T-cell (primary cell): ENCODE data around the gene DRD1. TPM values are rescaled to one million over a fixed set of nuclear protein-coding genes. Genes with fewer than 3 reads are reported as not detected.

ENCODE experiments used
- ATAC-seq, 4 experiments: fragments of 200-7000 bp in 3 of 4; fragments of 150-1000 bp in 1 of 4; cut with Tn5 transposase; replicated peaks in 1 of 4; 1 replicate in 3 of 4; 2 replicates in 1 of 4; pipeline ENCODE4 v1.10.0; 2021; ENCODE audit warnings: moderate library complexity in 3 of 4, mild to moderate bottlenecking in 2 of 4, moderate number of reproducible peaks in 1 of 4
- CTCF ChIA-PET, 2 donors: fragments of 300-600 bp; sonication (Branson Sonifier 250); formaldehyde crosslinking; loops; one replicate each; lab custom pipeline; 2022; ENCODE audit warnings: antibody characterized with exemption in 2 of 2; lab: Charles Lee
- POLR2A ChIA-PET, 2 donors: fragments of 300-600 bp; sonication (Branson Sonifier 250); formaldehyde crosslinking; loops; one replicate each; lab custom pipeline; 2022; ENCODE audit warnings: antibody characterized with exemption in 2 of 2; lab: Charles Lee
- DNase-seq, 35 experiments: peaks; one replicate each; pipeline versions ENCODE4 v3.0.0 to v3.0.0-alpha.2; 2013 to 2023
- H3K27ac ChIP-seq: one replicate; pipeline ENCODE4 v1.5.1; 2013; ENCODE audit warnings: low read length
- H3K27me3 ChIP-seq, 2 experiments: replicated peaks in 1 of 2; 1 replicate in 1 of 2; 2 replicates in 1 of 2; pipeline versions ENCODE4 v1.6.1 to v1.7.0; 2013; ENCODE audit warnings: low read length in 1 of 2, mixed read lengths in 1 of 2; ENCODE audit not compliant: control insufficient read depth in 2 of 2, insufficient read depth in 2 of 2; ENCODE audit errors: extremely low read depth in 1 of 2
- H3K36me3 ChIP-seq, 2 donors: 1 replicate in 1 of 2; 2 replicates in 1 of 2; pipeline versions ENCODE4 v1.6.1 to v1.7.0; 2013; ENCODE audit warnings: low read length in 1 of 2; ENCODE audit not compliant: control insufficient read depth in 2 of 2, insufficient read depth in 1 of 2; ENCODE audit errors: extremely low read depth in 1 of 2
- H3K4me1 ChIP-seq, 2 experiments: 1 replicate in 1 of 2; 2 replicates in 1 of 2; pipeline versions ENCODE4 v1.6.1 to v1.7.0; 2013; ENCODE audit warnings: low read length in 2 of 2, mixed read lengths in 1 of 2; ENCODE audit not compliant: insufficient read depth in 2 of 2, control insufficient read depth in 1 of 2; ENCODE audit errors: extremely low read depth in 1 of 2
- H3K4me3 ChIP-seq, 2 donors: 1 replicate in 1 of 2; 2 replicates in 1 of 2; pipeline versions ENCODE4 v1.5.1 to v1.7.0; 2013; ENCODE audit warnings: mild to moderate bottlenecking in 2 of 2, low read length in 1 of 2, moderate library complexity in 1 of 2; ENCODE audit not compliant: control insufficient read depth in 1 of 2; ENCODE audit errors: extremely low read depth in 1 of 2
- H3K9me3 ChIP-seq: 2 replicates; pipeline ENCODE4 v1.7.0; 2013
- H3K27ac Mint-ChIP-seq, 2 donors: one replicate each; pipeline ENCODE4 v1.8.0; 2020 to 2021; ENCODE audit warnings: mild to moderate bottlenecking in 2 of 2, mixed read lengths in 2 of 2
- H3K27me3 Mint-ChIP-seq, 2 donors: one replicate each; pipeline ENCODE4 v1.8.0; 2021 to 2022; ENCODE audit warnings: mixed read lengths in 2 of 2
- H3K36me3 Mint-ChIP-seq: one replicate; pipeline ENCODE4 v1.8.0; 2021; ENCODE audit warnings: mixed read lengths
- H3K4me1 Mint-ChIP-seq, 3 donors: one replicate each; pipeline ENCODE4 v1.8.0; 2020 to 2022; ENCODE audit warnings: mixed read lengths in 3 of 3, mild to moderate bottlenecking in 1 of 3
- H3K4me3 Mint-ChIP-seq, 3 donors: one replicate each; pipeline ENCODE4 v1.8.0; 2020 to 2022; ENCODE audit warnings: mild to moderate bottlenecking in 3 of 3, mixed read lengths in 3 of 3, moderate library complexity in 3 of 3
- H3K9me3 Mint-ChIP-seq, 3 donors: one replicate each; pipeline ENCODE4 v1.8.0; 2020 to 2022; ENCODE audit warnings: mixed read lengths in 3 of 3
- WGBS: methylation state at CpG from one replicate; pipeline ENCODE4 v1.1.5; 2013; ENCODE audit warnings: missing lambda C conversion rate; ENCODE audit not compliant: insufficient coverage; 5-methylcytosine and 5-hydroxymethylcytosine counted together
- total RNA-seq, 35 experiments: library from RNA in 6 of 35; stranded (reverse) in 6 of 35; fragments of 120-200 nt in 1 of 35; gene quantifications; one replicate each; pipeline versions ENCODE4 v1.2.1 to v1.2.4 and lab custom pipeline; 2013 to 2026

Gene DRD1
- total RNA-seq (not detected), total RNA-seq (lab: John Stamatoyannopoulos, UW) (0 to 1.8 (median 0) reads per million in 29 experiments)
- total RNA-seq (2013): not detected

GRCh38 chr5:175444060-175444904 lies at the start of gene DRD1:
Gene DRD1 (minus strand): TSS chr5:175444182. CDS start chr5:175443099, 1,083 bp downstream.
- ChIA-PET POLR2A (no interaction called here), CTCF (no interaction called here)
- Mint-ChIP-seq H3K36me3 (no peaks in the 10 kb centered on the region), H3K27ac (no peak within 1 kb of the TSS), H3K27me3 (peaks cover 46 to 68% of the 10 kb centered on the region in 2 donors), H3K9me3 (no peaks in the 10 kb centered on the region), H3K4me1 (peaks cover 7 to 13% (median 7%) of the 10 kb centered on the region in 3 donors), H3K4me3 (peak within 1 kb of the TSS; percentile 49 to 73 (median 57))
- 1% methylated on average over 91 of the region's 91 CpGs for WGBS
- no peaks in the 10 kb centered on the region for H3K9me3 ChIP-seq
- peak in 27 of 35 experiments; percentile 5 to 60 (median 28) for DNase-seq
- peaks cover 3 to 47% of the 10 kb centered on the region in 2 experiments for H3K27me3 ChIP-seq
- H3K4me1 ChIP-seq: peaks cover 0 to 16% of the 10 kb centered on the region in 2 experiments
- peak; percentile 71 to 86 (median 78) for ATAC-seq
- no peaks in the 10 kb centered on the region for H3K36me3 ChIP-seq
- H3K27ac ChIP-seq: no peak within 1 kb of the TSS
- H3K4me3 ChIP-seq: peak within 1 kb of the TSS in 1 of 2 donors; percentile 30

GRCh38 chr5:175493726-175494125 lies 49.7 kb upstream of the DRD1 start:
- Mint-ChIP-seq H3K36me3 (peaks cover 41% of the 10 kb centered on the region), H3K4me1 (peaks cover 32 to 38% (median 32%) of the 10 kb centered on the region in 3 donors)

GRCh38 chr5:175493260-175493659 lies 49.3 kb upstream of the DRD1 start:
- WGBS: 99% methylated on average over 7 of the region's 7 CpGs

More at GRCh38 chr5:175493726-175494125, 49.7 kb upstream of the DRD1 start:
- H3K36me3 ChIP-seq: peaks cover 5 to 61% of the 10 kb centered on the region in 2 donors
- DNase-seq (no peak), ATAC-seq (no peak)
- ChIA-PET POLR2A (no interaction called here), CTCF (no interaction called here)
- no peak overlapping the region for H3K27ac ChIP-seq
- Mint-ChIP-seq H3K27ac (peak overlapping the region in 1 of 2 donors; percentile 32), H3K4me3 (no peak overlapping the region), H3K9me3 (no peaks in the 10 kb centered on the region), H3K27me3 (no peaks in the 10 kb centered on the region)
- H3K9me3 ChIP-seq: no peaks in the 10 kb centered on the region
- 91% methylated on average over 6 of the region's 8 CpGs for WGBS
- no peaks in the 10 kb centered on the region for H3K27me3 ChIP-seq
- no peak overlapping the region for H3K4me3 ChIP-seq
- peaks cover 0 to 7% of the 10 kb centered on the region in 2 experiments for H3K4me1 ChIP-seq

GRCh38 chr5:175491223-175491622 lies 47.2 kb upstream of the DRD1 start:
- no peak for DNase-seq
- no peaks in the 10 kb centered on the region for H3K27me3 Mint-ChIP-seq
- Histone ChIP-seq H3K4me3 (no peak overlapping the region), H3K9me3 (no peaks in the 10 kb centered on the region), H3K27ac (no peak overlapping the region), H3K36me3 (peaks cover 0 to 58% of the 10 kb centered on the region in 2 donors), H3K27me3 (no peaks in the 10 kb centered on the region), H3K4me1 (peaks cover 0 to 20% of the 10 kb centered on the region in 2 experiments)
- H3K9me3 Mint-ChIP-seq: no peaks in the 10 kb centered on the region
- no peak for ATAC-seq
- H3K27ac Mint-ChIP-seq: no peak overlapping the region
- no peak overlapping the region for H3K4me3 Mint-ChIP-seq
- WGBS: no CpG with 5 or more reads among the region's 6 CpGs
- POLR2A ChIA-PET: interaction anchor here in 1 of 2 donors (0.6 kb wide), 1 partner anchor 142 kb away, joined by 3 read pairs; no protein-coding TSS in a partner anchor
- CTCF ChIA-PET: interaction anchor here in 1 of 2 donors (0.6 kb wide), 2 partner anchors 9 to 32 kb away, joined by 3 to 5 read pairs; no protein-coding TSS in a partner anchor
- peaks cover 49% of the 10 kb centered on the region for H3K36me3 Mint-ChIP-seq
- peaks cover 49 to 57% (median 53%) of the 10 kb centered on the region in 3 donors for H3K4me1 Mint-ChIP-seq

More at GRCh38 chr5:175493260-175493659, 49.3 kb upstream of the DRD1 start:
- peaks cover 5 to 61% of the 10 kb centered on the region in 2 donors for H3K36me3 ChIP-seq
- no peak overlapping the region for H3K27ac ChIP-seq
- no peaks in the 10 kb centered on the region for H3K27me3 ChIP-seq
- Mint-ChIP-seq H3K4me3 (no peak overlapping the region), H3K36me3 (peaks cover 42% of the 10 kb centered on the region), H3K27me3 (no peaks in the 10 kb centered on the region), H3K27ac (peak overlapping the region in 1 of 2 donors; percentile 32), H3K4me1 (peaks cover 37 to 41% (median 37%) of the 10 kb centered on the region in 3 donors), H3K9me3 (no peaks in the 10 kb centered on the region)
- peaks cover 0 to 10% of the 10 kb centered on the region in 2 experiments for H3K4me1 ChIP-seq
- DNase-seq: no peak
- no peak for ATAC-seq
- CTCF ChIA-PET: no interaction called here
- POLR2A ChIA-PET: no interaction called here
- H3K4me3 ChIP-seq: no peak overlapping the region
- H3K9me3 ChIP-seq: no peaks in the 10 kb centered on the region

GRCh38 chr5:175489693-175490443 lies 45.9 kb upstream of the DRD1 start:
- Mint-ChIP-seq H3K4me3 (peak overlapping the region in 2 of 3 donors; percentile 2 to 18), H3K27ac (peak overlapping the region; percentile 5 to 34), H3K4me1 (peaks cover 59 to 65% (median 62%) of the 10 kb centered on the region in 3 donors), H3K27me3 (no peaks in the 10 kb centered on the region), H3K36me3 (peaks cover 55% of the 10 kb centered on the region), H3K9me3 (no peaks in the 10 kb centered on the region)
- Histone ChIP-seq H3K36me3 (peaks cover 0 to 59% of the 10 kb centered on the region in 2 donors), H3K9me3 (no peaks in the 10 kb centered on the region), H3K4me1 (peaks cover 0 to 25% of the 10 kb centered on the region in 2 experiments), H3K4me3 (no peak overlapping the region), H3K27ac (no peak overlapping the region), H3K27me3 (no peaks in the 10 kb centered on the region)
- ChIA-PET CTCF (interaction anchor here in 1 of 2 donors (1.1 kb wide), 1 partner anchor 26 kb away, joined by 3 read pairs; no protein-coding TSS in a partner anchor), POLR2A (no interaction called here)
- ATAC-seq (no peak), DNase-seq (no peak)
- 45% methylated on average over 3 of the region's 6 CpGs for WGBS
